SJSA1 (cell line): ENCODE measurements around the gene HLA-DOA. TPM values are rescaled to one million over a fixed set of nuclear protein-coding genes. Genes with fewer than 3 reads are reported as not detected.
A peak's percentile ranks its signal among the peaks of the same experiment; 100 is the strongest.

ENCODE experiments used
- DNase-seq, 2 experiments: peaks; one replicate each; pipeline ENCODE4 v3.0.0-alpha.2; 2015 to 2020; ENCODE audit warnings: low spot score in 2 of 2, low read depth in 1 of 2
- H3K27ac ChIP-seq: fragments of 250-450 bp; sonication (Bioruptor Pico); 2 replicates; pipeline ENCODE4 v1.5.1; 2020; ENCODE audit warnings: mild to moderate bottlenecking, moderate library complexity
- H3K27me3 ChIP-seq: fragments of 250-450 bp; sonication (Bioruptor Pico); replicated peaks from 2 replicates; pipeline ENCODE4 v1.5.1; 2020; ENCODE audit warnings: mild to moderate bottlenecking, moderate library complexity
- H3K36me3 ChIP-seq: fragments of 250-450 bp; sonication (Bioruptor Pico); 2 replicates; pipeline ENCODE4 v1.5.1; 2020; ENCODE audit warnings: mild to moderate bottlenecking
- H3K4me1 ChIP-seq: fragments of 250-450 bp; sonication (Bioruptor Pico); replicated peaks from 2 replicates; pipeline ENCODE4 v1.6.1; 2021; ENCODE audit warnings: mild to moderate bottlenecking
- H3K4me3 ChIP-seq: fragments of 250-450 bp; sonication (Bioruptor Pico); 2 replicates; pipeline ENCODE4 v1.5.1; 2020; ENCODE audit warnings: mild to moderate bottlenecking
- H3K9me3 ChIP-seq: fragments of 250-450 bp; sonication (Bioruptor Pico); replicated peaks from 2 replicates; pipeline ENCODE4 v1.5.1; 2020; ENCODE audit warnings: mild to moderate bottlenecking
- total RNA-seq: library from RNA; depleted of rRNA; stranded (reverse); fragments of >200 nt; shearing (Covaris generic); gene quantifications from 2 replicates; pipeline ENCODE4 v1.2.3, GENCODE V29; 2014

HLA-DOA gene
- total RNA-seq, 1 experiment from 2014 or later: not detected

DNA sequence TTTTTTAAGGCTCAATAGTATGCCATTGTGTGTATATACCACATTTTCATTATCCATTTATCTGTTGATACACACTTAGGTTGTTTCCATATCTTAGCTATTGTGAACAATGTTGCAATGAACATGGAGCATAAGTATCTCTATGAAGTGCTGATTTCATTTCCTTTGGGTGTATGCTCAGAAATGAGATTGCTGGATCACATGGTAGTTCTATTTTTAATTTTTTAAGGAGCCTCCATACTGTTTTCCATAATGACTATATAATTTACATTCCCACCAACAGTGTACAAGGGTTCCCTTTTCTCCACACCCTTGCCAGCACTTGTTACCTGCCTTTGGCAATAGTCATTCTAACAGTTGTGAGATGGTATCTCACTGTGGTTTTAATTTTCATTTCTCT, 15.1 kb upstream of the HLA-DOA start:
- no peak for DNase-seq
- H3K27ac ChIP-seq: no peak overlapping the region
- H3K27me3 ChIP-seq: peaks cover 11% of the 10 kb centered on the region; the same call in 1 of the 2 replicates
- no peak overlapping the region for H3K4me3 ChIP-seq
- H3K4me1 ChIP-seq: no peaks in the 10 kb centered on the region
- no peaks in the 10 kb centered on the region for H3K9me3 ChIP-seq
- H3K36me3 ChIP-seq: no peaks in the 10 kb centered on the region

DNA sequence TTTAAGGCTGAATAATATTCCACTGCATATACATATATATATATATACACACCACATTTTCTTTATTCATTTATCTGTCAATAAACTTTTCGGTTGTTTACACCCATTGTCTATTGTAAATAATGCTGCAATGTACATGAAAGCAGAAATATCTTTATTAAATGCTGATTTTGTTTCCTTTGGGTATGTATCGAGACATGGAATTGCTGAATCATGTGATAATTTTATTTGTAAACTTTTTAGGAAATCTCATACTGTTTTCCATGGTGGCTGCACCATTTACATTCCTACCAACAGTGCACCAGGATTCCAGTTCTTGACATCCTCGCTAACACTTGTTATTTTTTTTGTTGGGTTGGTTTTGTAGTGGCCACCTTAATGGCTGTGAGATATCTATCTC, 14.1 kb upstream of the HLA-DOA start:
- H3K27ac ChIP-seq: no peak overlapping the region
- DNase-seq: no peak
- no peaks in the 10 kb centered on the region for H3K4me1 ChIP-seq
- H3K36me3 ChIP-seq: no peaks in the 10 kb centered on the region
- no peak overlapping the region for H3K4me3 ChIP-seq
- H3K27me3 ChIP-seq: peaks cover 11% of the 10 kb centered on the region; the same call in 1 of the 2 replicates
- no peaks in the 10 kb centered on the region for H3K9me3 ChIP-seq

DNA sequence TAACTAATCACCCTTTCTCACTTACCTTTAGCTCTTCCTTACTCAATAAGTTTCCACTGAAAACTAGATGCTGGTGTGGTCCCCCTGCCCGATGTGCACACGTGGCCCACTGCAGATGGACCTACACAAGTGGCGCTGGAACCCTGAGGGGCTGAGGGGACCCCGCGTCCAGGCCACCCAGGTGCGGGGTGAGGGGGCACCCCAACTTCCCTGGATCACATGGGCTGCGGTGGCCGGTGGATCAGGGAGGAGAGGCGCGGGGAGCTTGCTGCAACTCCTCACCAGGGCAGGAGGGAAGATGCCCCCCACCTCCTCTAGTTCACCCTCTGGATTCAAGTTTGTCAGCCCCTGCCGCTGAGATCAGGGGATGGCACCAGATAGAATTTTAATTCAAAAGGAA, 12.5 kb upstream of the HLA-DOA start:
- Histone ChIP-seq H3K27me3 (peaks cover 15% of the 10 kb centered on the region), H3K27ac (no peak overlapping the region), H3K9me3 (no peaks in the 10 kb centered on the region), H3K4me3 (no peak overlapping the region), H3K4me1 (no peaks in the 10 kb centered on the region), H3K36me3 (no peaks in the 10 kb centered on the region)
- no peak for DNase-seq

DNA sequence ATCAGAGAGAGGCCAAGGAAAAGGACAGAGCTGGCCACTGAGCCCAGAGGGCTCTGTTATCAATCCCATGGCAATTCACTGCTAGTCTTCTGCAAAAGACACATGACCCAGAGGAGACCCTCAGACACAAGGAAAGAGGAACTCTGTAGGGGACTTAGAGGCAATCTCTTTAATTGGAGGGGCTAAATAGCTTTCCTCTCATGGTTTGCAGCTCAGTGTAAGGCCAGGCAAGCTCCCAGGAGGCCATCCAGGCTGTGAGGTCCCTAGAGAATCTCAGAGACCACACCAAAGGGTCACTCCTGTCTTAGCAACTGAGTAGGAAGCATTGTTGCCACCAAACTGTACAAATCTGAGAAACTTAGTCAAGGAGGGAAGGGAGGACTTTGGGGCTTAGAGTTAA, 10.0 kb upstream of the HLA-DOA start:
- Histone ChIP-seq H3K27ac (no peak overlapping the region), H3K27me3 (peaks cover 23% of the 10 kb centered on the region), H3K9me3 (no peaks in the 10 kb centered on the region), H3K4me3 (no peak overlapping the region; the same call in 1 of the 2 replicates), H3K36me3 (no peaks in the 10 kb centered on the region), H3K4me1 (no peaks in the 10 kb centered on the region)
- no peak for DNase-seq

DNA sequence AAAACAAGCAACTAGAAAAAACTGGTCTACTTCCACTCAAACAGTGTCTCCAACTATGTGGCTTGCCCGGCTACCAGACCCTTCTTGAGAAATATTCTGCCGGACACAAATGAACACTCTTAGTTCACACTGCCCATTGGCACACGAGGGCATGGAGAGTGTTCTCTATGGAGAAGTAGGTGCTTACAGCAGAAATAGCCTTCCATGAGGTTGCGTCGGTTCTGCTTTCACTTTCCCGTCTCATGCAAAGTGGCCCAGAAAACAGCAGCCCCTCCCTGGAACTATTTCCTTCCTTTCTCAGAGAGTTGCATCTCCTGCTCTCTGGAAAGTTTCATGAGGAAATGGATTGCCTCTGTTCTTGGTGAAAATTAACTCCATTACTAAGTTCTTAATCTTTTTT, 9.5 kb upstream of the HLA-DOA start:
- Histone ChIP-seq H3K27ac (no peak overlapping the region), H3K4me3 (no peak overlapping the region; the same call in 1 of the 2 replicates), H3K4me1 (no peaks in the 10 kb centered on the region), H3K27me3 (peaks cover 27% of the 10 kb centered on the region), H3K9me3 (no peaks in the 10 kb centered on the region), H3K36me3 (no peaks in the 10 kb centered on the region)
- DNase-seq: peak in 1 of 2 experiments; percentile 33

DNA sequence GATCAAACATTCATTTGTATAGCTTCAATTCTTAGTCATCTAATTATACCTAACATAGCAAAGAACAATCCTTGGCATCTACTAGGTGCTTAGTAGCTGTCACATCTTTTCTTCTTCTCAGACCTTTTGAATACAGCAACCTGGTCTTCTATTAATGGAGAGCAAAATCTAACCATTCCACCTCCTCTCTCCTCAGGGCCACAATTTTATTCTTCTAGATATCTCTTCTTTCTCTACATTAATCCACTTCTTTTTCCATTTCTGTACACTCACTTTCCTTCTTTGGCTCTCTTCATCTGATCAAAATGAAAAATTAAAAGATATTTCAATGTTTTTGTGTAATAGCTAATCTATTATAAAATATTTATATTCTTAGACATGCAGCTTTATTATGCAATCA, 9.0 kb upstream of the HLA-DOA start:
- Histone ChIP-seq H3K4me1 (no peaks in the 10 kb centered on the region), H3K4me3 (no peak overlapping the region), H3K27ac (no peak overlapping the region), H3K36me3 (no peaks in the 10 kb centered on the region), H3K27me3 (peaks cover 27% of the 10 kb centered on the region), H3K9me3 (no peaks in the 10 kb centered on the region)
- DNase-seq: no peak

DNA sequence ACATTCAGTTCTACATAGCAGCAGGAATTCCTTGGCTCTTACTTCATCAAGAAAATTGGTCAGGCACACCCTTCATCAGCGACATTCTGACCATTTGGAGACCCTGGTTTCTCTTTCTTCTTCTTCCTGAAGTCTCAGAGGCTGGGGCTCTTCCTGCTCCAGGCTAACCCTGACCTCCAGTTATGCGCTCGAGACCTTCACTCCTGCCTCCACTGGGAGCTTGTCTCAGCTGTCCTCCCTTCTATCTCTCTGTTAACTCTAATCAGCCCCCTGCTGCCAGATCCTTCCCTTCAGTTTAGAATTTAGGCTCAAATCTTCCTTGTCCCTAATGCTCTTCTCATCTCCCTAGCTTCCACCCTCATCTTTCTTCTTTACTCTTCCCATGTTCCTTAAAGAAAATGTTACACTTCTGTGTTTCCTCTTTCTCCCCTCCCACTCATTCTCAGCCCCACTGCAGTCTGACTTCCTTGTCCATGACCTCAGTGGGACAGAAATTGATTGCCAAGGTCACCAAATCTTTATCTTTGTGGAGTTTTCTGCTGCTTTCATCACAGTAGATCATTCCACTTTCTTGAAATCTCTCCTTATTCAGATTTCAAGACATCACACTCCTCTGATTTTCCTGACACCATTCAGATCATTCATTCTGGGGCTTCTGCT, 8.4 kb upstream of the HLA-DOA start:
- no peaks in the 10 kb centered on the region for H3K36me3 ChIP-seq
- no peaks in the 10 kb centered on the region for H3K9me3 ChIP-seq
- peaks cover 31% of the 10 kb centered on the region for H3K27me3 ChIP-seq
- H3K27ac ChIP-seq: no peak overlapping the region
- H3K4me1 ChIP-seq: no peaks in the 10 kb centered on the region
- no peak overlapping the region for H3K4me3 ChIP-seq
- no peak for DNase-seq

DNA sequence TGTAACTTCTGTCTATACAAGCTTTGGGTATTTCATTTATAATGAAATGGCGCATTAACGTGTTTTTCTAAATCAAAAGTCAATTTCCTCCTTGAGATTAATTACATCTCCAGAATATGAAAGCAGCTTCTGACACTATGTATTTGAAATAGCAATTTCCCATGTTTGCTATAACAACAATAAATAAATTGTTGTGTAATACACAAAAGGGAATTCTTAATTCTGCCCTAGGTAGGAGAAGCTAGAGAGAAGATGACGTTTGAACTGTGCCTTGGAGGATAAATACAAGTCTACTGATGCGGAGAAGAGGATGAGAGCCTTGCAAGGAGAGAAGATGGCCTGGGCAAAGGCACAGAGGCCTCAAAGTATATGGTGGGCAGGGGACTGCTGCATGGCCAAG, 7.6 kb upstream of the HLA-DOA start:
- Histone ChIP-seq H3K9me3 (no peaks in the 10 kb centered on the region), H3K27me3 (peaks cover 31% of the 10 kb centered on the region), H3K4me3 (no peak overlapping the region), H3K36me3 (no peaks in the 10 kb centered on the region), H3K4me1 (no peaks in the 10 kb centered on the region), H3K27ac (no peak overlapping the region)
- no peak for DNase-seq

DNA sequence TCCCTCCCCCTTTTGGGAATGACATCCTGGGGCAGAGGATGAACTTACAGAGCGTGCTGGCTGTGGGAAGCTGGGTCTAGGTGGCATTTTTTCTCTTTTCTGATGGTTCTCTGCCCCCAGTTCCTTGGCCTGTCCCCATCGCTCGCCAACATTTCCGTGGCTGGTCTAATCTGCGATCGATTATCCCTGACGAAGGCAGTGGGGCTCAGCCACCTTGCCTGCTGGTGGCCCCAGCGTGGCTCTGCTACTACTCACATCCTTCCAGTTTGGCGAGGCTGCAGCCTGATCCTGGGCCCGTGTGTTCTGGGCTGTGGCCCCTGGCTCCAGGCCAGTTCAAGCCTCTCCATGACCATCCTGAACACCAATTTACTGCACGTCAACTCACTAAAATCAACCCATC, 6.4 kb upstream of the HLA-DOA start:
- H3K9me3 ChIP-seq: no peaks in the 10 kb centered on the region
- no peaks in the 10 kb centered on the region for H3K36me3 ChIP-seq
- H3K4me1 ChIP-seq: no peaks in the 10 kb centered on the region
- H3K4me3 ChIP-seq: no peak overlapping the region
- H3K27ac ChIP-seq: no peak overlapping the region
- no peak for DNase-seq
- H3K27me3 ChIP-seq: peaks cover 31% of the 10 kb centered on the region

DNA sequence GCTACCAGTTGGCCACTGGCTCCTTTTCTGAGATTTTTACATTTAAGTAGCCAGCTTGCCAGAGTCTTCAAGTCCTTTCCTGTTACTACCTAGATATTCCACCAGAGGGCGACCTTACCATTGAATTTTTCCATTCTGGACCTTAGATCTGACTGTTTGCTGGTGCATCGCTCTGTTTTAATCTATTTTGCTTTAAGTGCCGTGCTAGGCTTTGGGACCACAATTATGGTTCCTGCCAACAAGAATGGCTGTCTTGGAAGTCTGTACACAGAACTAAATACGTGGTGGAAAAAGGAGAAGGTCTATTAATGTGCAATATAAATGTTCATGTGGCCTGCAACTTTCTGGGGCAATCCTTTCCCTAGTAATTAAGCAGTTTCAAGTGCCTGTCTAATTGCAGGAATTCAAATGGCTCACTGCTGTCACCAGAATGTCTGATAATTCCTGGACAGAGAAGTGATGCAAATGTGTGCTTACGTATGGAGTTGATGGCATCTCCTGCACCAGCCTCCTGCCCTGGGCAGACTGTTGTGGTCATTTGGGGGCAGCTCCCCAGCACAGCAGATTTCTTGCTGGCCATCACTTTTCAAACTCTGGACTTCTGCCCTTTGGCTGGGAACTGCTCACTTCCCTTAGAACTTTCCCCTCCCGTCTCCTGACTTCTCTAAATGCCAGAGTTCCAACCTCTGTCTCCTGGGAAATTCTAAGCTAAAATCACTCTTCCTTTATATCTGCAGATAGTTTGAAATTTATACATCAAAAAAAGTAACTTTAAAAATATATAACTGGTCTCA, 5.6 kb upstream of the HLA-DOA start:
- H3K27ac ChIP-seq: no peak overlapping the region
- no peaks in the 10 kb centered on the region for H3K4me1 ChIP-seq
- no peak overlapping the region for H3K4me3 ChIP-seq
- H3K9me3 ChIP-seq: no peaks in the 10 kb centered on the region
- peaks cover 31% of the 10 kb centered on the region for H3K27me3 ChIP-seq
- DNase-seq: peak in 1 of 2 experiments; percentile 58
- H3K36me3 ChIP-seq: no peaks in the 10 kb centered on the region

DNA sequence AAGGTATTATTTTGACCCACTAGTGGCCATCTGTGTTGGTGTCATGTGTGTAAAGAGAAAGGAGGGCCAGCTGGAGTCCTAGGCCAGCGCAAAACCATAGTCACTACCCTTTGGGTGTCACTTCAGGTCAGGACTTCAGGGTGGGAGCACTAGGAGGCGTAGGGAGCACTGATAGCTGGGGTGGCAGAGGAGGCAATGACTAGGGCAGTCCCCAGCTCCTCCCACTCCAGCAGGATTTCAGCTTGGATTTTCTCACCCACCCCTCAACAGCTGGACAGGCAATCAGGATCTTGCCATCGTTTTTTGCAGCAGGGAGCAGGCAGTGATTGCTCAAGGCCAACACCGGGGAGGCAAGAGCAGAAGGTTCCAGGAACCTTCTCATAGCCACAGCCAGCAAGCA, 4.2 kb upstream of the HLA-DOA start:
- H3K27ac ChIP-seq: no peak overlapping the region
- no peaks in the 10 kb centered on the region for H3K9me3 ChIP-seq
- DNase-seq: no peak
- no peaks in the 10 kb centered on the region for H3K4me1 ChIP-seq
- peaks cover 43% of the 10 kb centered on the region for H3K27me3 ChIP-seq
- H3K4me3 ChIP-seq: no peak overlapping the region
- H3K36me3 ChIP-seq: no peaks in the 10 kb centered on the region

DNA sequence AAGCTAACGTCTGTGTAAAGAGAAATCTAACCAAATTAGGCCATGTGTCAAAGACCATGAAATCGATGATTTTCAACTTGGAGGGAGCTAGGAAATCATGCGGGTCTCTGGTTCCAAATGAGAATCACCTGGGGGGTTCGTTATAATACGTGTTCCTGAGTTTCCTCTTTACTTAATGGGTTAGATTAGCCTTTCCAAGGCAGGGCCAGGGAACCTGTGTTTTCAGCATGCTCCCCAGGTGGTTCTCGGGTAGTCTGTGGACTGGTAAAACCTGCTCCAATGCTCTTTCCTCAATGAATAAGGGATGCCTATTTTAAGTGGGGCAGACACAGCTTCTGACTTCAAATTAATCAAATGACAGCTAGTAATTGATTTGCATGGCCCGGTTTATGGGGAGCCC, 965 bp upstream of the HLA-DOA start:
- H3K27ac ChIP-seq: no peak overlapping the region
- no peaks in the 10 kb centered on the region for H3K4me1 ChIP-seq
- no peaks in the 10 kb centered on the region for H3K36me3 ChIP-seq
- H3K27me3 ChIP-seq: peaks cover 35% of the 10 kb centered on the region; the same call in 1 of the 2 replicates
- H3K4me3 ChIP-seq: no peak overlapping the region
- no peaks in the 10 kb centered on the region for H3K9me3 ChIP-seq
- no peak for DNase-seq

DNA sequence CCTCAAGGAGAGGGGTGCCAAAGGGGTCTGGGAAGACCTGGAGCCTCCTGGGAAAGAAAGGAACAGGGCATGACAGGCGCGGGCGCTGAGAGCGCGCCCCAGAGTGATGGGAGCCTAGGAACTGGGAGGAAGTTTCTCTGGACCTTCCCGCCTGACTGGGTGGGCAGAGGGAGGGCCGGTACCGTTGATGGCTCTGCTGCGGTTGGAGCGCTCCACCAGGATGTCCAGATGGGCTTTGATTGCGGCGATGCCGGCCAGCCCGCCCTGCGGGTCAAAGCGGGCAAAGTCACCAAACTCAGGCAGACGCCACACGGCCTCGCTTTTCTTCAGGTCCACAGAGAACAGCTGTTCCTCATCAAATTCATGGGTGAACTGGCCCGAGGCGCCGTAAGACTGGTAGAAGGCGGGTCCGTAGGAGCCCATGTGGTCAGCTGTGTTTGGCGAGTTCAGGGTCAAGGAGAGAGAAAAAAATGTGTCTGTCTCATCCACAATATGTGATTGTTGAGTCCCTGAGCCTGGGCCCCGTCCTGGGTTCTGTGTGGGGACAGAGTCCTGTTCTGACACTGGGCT, 1.5 kb downstream of the HLA-DOA start:
- H3K36me3 ChIP-seq: no peaks in the 10 kb centered on the region
- no peaks in the 10 kb centered on the region for H3K9me3 ChIP-seq
- no peaks in the 10 kb centered on the region for H3K4me1 ChIP-seq
- H3K27me3 ChIP-seq: peaks cover 26% of the 10 kb centered on the region
- peak in 1 of 2 experiments; percentile 28 for DNase-seq
- H3K4me3 ChIP-seq: no peak overlapping the region
- no peak overlapping the region for H3K27ac ChIP-seq

DNA sequence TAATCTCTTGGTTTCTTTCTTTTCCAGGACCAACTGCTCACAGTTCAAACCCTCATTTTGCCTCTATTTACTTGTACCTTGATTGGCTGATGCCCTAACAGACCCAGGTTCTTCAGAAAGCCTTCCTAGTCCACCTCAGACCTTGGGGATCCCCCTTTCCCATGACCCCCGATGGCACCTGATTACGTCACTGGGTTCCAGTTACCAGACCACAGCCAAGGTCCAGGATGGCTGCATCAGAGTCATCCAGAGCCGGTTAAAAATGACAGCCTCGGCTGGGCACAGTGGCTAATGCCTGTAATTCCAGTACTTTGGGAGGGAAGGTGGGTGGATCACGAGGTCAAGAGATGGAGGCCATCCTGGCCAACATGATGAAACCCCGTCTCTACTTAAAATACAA, 4.5 kb downstream of the HLA-DOA start:
- Histone ChIP-seq H3K27me3 (peaks cover 31% of the 10 kb centered on the region), H3K4me1 (no peaks in the 10 kb centered on the region), H3K4me3 (no peak overlapping the region), H3K36me3 (no peaks in the 10 kb centered on the region), H3K9me3 (no peaks in the 10 kb centered on the region), H3K27ac (no peak overlapping the region)
- DNase-seq: no peak
